ENCODE results near the gene COTL1.

COTL1 gene

DNA sequence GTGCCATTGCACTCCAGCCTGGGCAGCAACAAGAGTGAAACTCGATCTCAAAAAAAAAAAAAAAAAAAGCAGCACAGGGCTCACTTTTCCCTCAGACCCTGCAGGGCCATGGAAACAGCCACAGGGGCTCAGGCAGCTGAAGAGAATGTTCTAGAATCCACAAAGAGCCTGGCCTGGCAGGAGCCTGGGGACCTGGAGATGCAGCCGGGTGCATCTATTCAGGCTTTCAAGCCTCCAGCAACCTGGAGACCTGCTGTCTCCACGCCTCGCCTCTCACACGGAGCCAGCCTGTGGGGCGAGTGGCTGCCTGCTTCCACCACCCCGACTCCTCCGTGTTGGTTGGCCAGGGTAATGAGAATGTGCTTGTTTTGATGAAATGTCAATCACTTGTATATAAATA, 69.4 kb downstream of the COTL1 start:
- H3K36me3 Mint-ChIP-seq (ENCODE audit: low read depth): no peaks in the 10 kb centered on the region
- H3K27ac Mint-ChIP-seq: no peak overlapping the region
- H3K4me1 Mint-ChIP-seq (ENCODE audit: low read depth): peaks cover 26% of the 10 kb centered on the region
- peaks cover 30% of the 10 kb centered on the region for H3K27me3 Mint-ChIP-seq
- no peak overlapping the region for H3K4me3 Mint-ChIP-seq
- intact Hi-C loops (cut with micrococcal nuclease): no loop called here
- H3K9me3 Mint-ChIP-seq: no peaks in the 10 kb centered on the region

DNA sequence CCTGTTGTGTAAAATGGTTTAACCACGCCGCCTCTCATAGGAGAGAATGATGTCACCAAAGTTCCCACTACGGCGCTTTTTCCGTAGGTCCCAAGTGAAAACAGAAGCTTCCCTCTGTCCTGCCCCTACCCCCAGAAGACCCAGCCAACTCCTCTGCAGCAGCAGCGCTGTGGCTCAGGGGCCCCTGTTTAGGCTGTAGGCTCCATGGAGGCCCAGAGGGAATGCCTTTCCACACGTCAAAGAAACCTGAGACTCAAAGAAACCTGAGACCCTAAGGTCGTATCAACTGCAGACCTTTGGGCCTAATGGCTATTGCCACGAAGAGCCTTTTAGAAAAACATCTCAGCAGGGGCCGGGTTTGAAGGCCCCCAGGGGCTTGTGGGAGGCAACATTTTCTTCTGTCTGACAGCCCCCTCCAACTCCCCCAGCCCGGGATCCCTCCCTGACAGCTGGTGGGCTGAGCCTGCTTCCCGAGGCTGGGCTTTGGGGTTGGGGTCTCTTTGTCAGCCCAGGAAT, 70.3 kb downstream of the COTL1 start:
- Mint-ChIP-seq H3K9me3 (no peaks in the 10 kb centered on the region), H3K4me1 (ENCODE audit: low read depth) (peaks cover 26% of the 10 kb centered on the region), H3K27me3 (peaks cover 31% of the 10 kb centered on the region), H3K36me3 (ENCODE audit: low read depth) (no peaks in the 10 kb centered on the region), H3K27ac (no peak overlapping the region), H3K4me3 (no peak overlapping the region)
- intact Hi-C loops (cut with micrococcal nuclease): no loop called here

DNA sequence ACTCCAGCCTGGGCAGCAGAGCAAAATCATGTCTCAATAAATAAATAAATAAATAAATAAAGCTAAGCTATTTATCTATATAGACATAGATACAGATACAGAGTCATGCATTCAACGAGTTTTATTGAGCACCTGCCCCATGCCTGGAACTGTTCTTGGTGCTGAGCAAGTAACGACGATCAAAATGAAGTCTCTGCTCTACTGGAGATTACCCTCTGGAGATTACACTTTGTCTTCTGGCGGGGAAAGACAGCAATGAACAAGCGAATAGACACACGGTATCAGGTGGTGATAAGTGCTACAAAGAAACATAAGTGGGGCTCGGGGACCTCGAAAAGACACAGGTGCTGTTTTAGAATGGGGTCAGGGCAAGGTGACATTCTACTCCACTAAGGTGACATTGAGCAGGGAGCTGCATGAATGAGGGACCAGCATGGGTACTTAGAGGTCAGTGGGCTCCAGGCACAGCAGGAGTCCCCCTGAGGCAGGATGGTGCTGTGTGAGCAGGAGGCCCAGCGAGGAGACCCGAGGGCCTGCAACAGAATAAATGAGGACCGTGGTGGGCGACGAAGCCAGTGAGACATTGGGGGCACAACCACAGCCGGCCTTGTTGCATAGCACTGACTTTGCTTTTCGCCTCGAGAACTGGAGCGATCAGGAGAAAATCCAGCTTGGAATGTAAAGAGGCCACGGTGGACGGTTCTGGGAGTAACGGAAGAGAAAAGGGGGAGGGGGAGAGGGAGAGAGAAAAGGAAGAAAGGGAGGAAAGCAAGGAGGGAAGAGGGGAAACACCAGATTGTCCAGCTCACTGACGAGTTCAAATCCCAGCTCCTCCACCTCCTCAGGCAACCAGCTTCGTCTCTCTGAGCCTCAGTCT, 71.0 kb downstream of the COTL1 start:
- intact Hi-C loops (cut with micrococcal nuclease): no loop called here
- Mint-ChIP-seq H3K27ac (no peak overlapping the region), H3K27me3 (peaks cover 31% of the 10 kb centered on the region), H3K4me1 (ENCODE audit: low read depth) (peaks cover 19% of the 10 kb centered on the region), H3K4me3 (no peak overlapping the region), H3K36me3 (ENCODE audit: low read depth) (no peaks in the 10 kb centered on the region), H3K9me3 (no peaks in the 10 kb centered on the region)

DNA sequence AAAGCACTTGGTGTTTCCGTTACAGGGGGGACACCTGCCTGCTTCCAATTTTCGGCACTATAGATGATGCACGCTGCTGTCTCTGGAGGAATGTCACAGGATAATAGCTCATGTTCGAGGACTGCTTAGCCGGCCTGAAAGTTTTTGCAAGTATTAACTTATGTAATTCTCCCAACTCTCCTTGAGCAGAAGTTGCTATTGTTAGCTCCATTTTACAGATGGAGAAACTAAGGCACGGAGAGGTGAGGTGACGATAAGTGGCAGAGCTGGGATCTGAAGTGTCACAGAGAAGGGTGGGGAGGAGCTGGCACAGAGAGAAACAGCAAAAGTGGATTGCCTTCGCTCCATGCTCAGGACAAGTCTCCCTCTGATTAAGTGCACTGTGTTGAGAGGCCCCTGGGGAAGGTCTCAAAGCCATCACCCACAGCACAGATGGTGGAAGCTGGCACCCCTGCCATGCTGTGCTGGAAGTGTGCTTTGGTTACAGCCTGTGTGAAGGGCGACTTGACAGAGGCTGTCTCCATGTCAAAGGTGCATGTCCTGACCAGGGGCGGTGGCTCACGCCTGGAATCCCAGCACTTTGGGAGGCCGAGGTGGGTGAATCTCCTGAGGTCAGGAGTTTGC, 72.7 kb downstream of the COTL1 start:
- no peak overlapping the region for H3K4me3 Mint-ChIP-seq
- intact Hi-C loops (cut with micrococcal nuclease): no loop called here
- peaks cover 16% of the 10 kb centered on the region for H3K4me1 Mint-ChIP-seq (ENCODE audit: low read depth)
- no peaks in the 10 kb centered on the region for H3K36me3 Mint-ChIP-seq (ENCODE audit: low read depth)
- no peak overlapping the region for H3K27ac Mint-ChIP-seq
- H3K27me3 Mint-ChIP-seq: peaks cover 31% of the 10 kb centered on the region
- no peaks in the 10 kb centered on the region for H3K9me3 Mint-ChIP-seq

DNA sequence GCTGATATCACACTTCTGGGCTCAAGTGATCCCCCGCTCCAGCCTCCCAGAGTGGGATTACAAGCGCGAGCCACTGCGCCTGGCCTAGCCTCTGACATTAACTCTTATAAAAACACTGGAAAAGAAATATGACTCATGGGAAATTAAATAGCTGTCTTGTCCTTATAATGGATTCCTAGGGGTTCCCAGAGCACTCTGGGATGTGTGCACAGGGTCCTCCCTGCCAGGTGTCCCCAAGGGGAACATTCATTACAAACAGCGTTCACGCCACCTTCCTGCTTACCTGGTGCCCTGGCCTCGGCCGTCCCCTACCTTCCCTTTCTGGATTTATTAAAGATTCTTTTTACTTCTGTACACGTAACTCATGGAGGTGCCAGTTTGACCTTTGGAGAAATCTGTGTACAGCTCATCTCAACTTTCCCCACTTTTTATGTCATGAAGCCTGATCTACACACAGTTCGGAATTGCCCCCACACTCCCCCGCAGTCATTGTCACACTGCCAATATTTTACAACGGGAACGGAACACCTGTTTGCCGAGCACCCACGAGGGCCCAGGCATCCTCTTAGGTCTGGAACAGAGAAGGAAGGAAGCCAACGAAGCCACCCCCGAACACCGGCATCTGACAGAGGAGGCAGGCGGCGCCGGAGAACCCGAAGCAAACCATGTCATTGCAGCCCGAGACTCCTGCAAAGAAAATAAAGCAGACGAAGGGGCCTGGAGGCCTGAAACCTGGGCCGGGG, 73.7 kb downstream of the COTL1 start:
- Mint-ChIP-seq H3K4me3 (no peak overlapping the region), H3K27me3 (peaks cover 31% of the 10 kb centered on the region), H3K36me3 (ENCODE audit: low read depth) (no peaks in the 10 kb centered on the region), H3K4me1 (ENCODE audit: low read depth) (peaks cover 8% of the 10 kb centered on the region), H3K27ac (no peak overlapping the region), H3K9me3 (no peaks in the 10 kb centered on the region)
- intact Hi-C loops (cut with micrococcal nuclease): no loop called here

DNA sequence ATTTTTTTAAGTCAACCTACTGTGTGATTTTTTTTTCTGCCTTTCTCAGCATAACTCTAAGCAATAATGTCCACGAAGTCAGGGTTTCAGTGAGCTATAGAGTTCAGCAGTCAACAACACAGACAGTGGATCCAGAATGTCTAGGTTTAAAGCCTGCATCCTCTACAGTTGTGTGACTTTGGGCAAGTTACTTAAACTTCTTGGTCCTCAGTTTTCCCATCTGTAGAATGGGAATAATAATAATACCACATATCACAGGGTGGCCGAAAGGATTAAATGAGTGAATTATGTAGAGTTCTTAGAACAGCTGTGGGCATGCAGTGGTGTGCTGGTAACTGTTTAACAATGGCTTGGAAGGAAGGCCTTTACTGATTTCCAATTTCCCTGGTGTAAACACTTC, 74.6 kb downstream of the COTL1 start:
- H3K4me1 Mint-ChIP-seq (ENCODE audit: low read depth): peaks cover 7% of the 10 kb centered on the region
- H3K27me3 Mint-ChIP-seq: peaks cover 27% of the 10 kb centered on the region
- H3K36me3 Mint-ChIP-seq (ENCODE audit: low read depth): no peaks in the 10 kb centered on the region
- no peaks in the 10 kb centered on the region for H3K9me3 Mint-ChIP-seq
- intact Hi-C loops (cut with micrococcal nuclease): no loop called here
- H3K27ac Mint-ChIP-seq: no peak overlapping the region
- H3K4me3 Mint-ChIP-seq: no peak overlapping the region

DNA sequence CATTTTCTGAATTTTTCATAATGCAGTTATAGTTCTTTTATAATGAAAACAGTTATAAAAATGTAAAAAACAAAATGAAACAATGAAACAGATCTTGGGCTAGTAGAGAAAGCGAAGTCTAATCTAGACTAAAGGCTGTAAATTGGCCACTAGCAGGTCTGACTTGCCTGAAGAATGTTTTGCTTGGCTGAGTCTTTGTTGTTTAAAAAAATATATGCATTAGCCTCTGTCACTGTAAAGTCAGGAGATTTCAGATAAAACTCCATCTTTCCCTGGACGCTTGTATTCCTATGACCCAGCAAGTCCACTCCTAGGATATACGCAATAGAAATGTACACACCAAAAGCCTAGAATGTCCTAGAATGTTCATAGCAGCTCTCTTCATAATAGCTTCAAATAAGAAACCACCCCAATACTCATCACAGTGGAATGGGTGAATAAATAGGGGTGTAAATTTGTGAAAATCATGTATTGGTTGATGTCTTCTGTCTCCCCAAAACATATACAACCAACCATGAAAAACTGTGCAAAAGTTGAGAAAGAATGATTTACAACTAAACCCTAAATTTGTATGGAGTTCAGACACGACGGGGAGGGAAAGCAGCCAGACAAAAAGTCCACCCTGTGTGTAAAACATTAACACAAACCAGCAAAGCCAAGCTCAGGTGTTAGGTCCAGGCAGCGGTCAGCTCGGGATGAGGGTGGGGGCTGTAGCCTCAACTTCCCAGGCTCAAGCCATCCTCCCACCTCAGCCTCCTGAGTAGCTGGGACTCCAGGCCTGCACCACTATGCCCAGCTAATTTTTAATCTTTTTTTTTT, 75.7 kb downstream of the COTL1 start:
- no peaks in the 10 kb centered on the region for H3K36me3 Mint-ChIP-seq (ENCODE audit: low read depth)
- H3K27me3 Mint-ChIP-seq: peaks cover 27% of the 10 kb centered on the region
- no peak overlapping the region for H3K27ac Mint-ChIP-seq
- H3K4me3 Mint-ChIP-seq: no peak overlapping the region
- intact Hi-C loops (cut with micrococcal nuclease): no loop called here
- H3K4me1 Mint-ChIP-seq (ENCODE audit: low read depth): peaks cover 7% of the 10 kb centered on the region
- no peaks in the 10 kb centered on the region for H3K9me3 Mint-ChIP-seq

DNA sequence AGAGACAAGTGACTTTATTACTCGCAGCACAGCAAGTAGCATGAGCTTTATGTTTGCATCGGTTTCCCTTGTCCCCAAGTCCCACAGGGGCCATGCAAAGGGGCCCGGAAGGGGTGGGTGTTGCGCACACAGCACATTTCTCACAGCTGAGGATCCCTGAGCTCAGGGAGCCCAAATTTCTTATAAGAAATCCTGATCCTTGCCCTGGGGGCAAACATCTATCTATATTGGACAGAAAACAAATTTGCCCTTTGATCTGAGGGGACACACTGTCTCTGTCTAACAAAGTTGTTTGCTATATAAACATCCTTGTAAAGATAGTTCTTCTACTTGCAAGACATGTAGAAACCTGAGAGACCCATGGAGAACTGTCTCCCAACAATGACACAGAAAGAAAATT, 77.7 kb downstream of the COTL1 start:
- Mint-ChIP-seq H3K27ac (no peak overlapping the region), H3K4me1 (ENCODE audit: low read depth) (peaks cover 15% of the 10 kb centered on the region)

DNA sequence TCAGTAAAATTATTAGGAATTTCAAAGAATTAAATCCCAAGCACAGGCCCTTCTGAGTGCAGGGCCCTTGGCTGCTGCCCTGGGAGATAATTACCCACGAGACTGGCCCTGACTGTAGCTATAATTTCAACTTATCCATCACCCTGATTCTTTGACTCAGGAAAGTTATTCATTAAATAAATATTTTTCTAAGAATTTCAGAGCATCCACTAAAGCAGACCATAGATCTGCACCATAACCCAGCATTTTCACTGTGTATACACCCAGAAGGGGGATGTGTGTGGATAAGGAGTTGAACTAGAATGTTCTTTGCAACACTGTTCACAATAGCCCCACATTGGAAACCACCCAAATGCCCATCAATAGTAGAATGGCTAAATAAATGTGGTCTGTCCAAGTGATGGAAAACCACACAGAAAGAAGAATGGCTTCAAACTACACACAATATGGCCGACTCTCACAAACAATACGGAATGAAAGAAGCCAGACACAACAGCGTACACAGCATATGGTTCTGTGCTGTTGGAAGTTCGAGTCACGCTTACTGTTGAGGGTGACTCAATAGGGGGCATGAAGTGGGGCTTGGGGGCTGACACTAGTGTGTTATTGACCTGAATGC, 79.5 kb downstream of the COTL1 start:
- Mint-ChIP-seq H3K4me3 (no peak overlapping the region), H3K36me3 (ENCODE audit: low read depth) (no peaks in the 10 kb centered on the region), H3K4me1 (ENCODE audit: low read depth) (peaks cover 17% of the 10 kb centered on the region), H3K27me3 (peaks cover 1% of the 10 kb centered on the region), H3K27ac (no peak overlapping the region), H3K9me3 (peaks cover 8% of the 10 kb centered on the region)
- intact Hi-C loops (cut with micrococcal nuclease): no loop called here

More for the DNA sequence above, 77.7 kb downstream of the COTL1 start:
- Mint-ChIP-seq H3K36me3 (ENCODE audit: low read depth) (no peaks in the 10 kb centered on the region), H3K27me3 (peaks cover 17% of the 10 kb centered on the region), H3K4me3 (no peak overlapping the region), H3K9me3 (peaks cover 8% of the 10 kb centered on the region)
- intact Hi-C loops (cut with micrococcal nuclease): no loop called here

DNA sequence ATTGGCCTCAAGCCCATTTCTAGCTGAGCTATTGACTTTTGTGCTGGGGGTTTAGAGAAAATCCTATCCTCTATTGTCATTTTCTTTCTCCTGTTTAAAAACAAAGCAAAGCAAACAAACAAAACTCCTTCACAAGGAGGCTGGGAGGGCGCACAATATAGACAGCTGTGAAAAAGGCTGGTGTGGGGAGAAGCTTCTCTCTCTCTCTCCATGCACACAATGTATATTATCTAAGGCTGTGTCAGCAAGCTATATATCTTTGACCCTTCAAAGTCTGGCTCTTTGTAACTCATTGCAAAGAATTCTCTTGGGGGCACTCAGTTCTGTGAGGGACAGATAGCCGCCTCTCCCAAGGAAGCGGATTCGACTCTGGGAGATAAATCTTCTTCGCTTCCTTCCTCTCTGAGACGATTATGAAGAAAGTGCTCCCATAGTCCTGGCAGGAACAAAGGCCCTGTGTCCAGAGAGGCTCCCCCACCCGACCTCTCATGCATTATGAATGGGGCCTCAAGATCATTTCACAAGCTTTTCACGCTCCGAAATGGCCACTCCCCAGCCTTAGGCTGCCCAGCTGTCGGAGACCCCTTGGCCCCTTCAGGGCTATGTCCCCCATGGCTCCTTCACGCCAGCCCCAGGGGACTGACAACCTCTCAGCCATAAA, 80.3 kb downstream of the COTL1 start:
- Mint-ChIP-seq H3K36me3 (ENCODE audit: low read depth) (no peaks in the 10 kb centered on the region), H3K4me1 (ENCODE audit: low read depth) (peaks cover 22% of the 10 kb centered on the region), H3K27ac (no peak overlapping the region), H3K4me3 (no peak overlapping the region), H3K9me3 (peaks cover 8% of the 10 kb centered on the region), H3K27me3 (no peaks in the 10 kb centered on the region)
- intact Hi-C loops (cut with micrococcal nuclease): no loop called here

DNA sequence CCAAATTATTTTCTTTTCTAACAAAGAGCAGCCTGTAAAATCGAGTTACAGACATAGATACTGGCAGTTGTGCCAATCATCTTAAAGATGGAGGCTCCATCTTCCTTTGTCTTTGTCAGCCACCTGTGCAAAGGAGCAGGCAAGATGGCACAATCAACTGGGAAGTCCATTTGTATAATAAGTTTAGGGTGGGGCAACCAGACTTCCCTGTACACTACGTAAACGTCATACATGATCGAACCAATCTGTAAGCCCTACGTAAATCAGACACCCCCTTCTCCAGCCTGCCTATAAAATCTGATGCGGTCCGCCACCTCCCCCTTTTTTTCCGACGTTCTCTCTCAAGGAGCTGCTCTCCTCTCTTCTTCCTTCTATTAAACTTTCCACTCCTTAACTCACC, 82.0 kb downstream of the COTL1 start:
- no peak overlapping the region for H3K4me3 Mint-ChIP-seq
- peaks cover 14% of the 10 kb centered on the region for H3K27me3 Mint-ChIP-seq
- peaks cover 8% of the 10 kb centered on the region for H3K9me3 Mint-ChIP-seq
- intact Hi-C loops (cut with micrococcal nuclease): no loop called here
- H3K27ac Mint-ChIP-seq: no peak overlapping the region
- no peaks in the 10 kb centered on the region for H3K36me3 Mint-ChIP-seq (ENCODE audit: low read depth)
- H3K4me1 Mint-ChIP-seq (ENCODE audit: low read depth): peaks cover 33% of the 10 kb centered on the region

DNA sequence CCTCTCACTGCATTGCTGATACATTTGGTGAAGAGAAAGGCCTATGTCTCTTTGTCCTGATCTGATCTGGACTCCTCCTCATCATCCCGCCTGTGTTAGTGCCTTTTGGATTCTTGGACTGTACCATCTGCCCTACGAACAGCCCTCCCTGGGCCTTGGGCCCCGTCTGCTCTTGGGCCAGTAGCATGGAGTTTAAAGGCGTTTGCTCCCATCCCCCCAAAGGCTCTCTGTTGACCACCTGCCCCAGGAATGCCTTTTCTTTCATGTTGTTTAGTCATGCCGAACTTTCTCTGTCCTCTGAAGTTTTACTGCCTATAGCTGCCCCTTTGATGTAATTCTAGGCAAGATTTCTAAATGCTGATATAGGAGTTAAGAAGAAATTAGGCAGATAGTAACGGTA, 82.5 kb downstream of the COTL1 start:
- H3K36me3 Mint-ChIP-seq (ENCODE audit: low read depth): no peaks in the 10 kb centered on the region
- H3K4me3 Mint-ChIP-seq: no peak overlapping the region
- no peak overlapping the region for H3K27ac Mint-ChIP-seq
- peaks cover 35% of the 10 kb centered on the region for H3K4me1 Mint-ChIP-seq (ENCODE audit: low read depth)
- peaks cover 8% of the 10 kb centered on the region for H3K9me3 Mint-ChIP-seq
- H3K27me3 Mint-ChIP-seq: peaks cover 15% of the 10 kb centered on the region
- intact Hi-C loops (cut with micrococcal nuclease): no loop called here

DNA sequence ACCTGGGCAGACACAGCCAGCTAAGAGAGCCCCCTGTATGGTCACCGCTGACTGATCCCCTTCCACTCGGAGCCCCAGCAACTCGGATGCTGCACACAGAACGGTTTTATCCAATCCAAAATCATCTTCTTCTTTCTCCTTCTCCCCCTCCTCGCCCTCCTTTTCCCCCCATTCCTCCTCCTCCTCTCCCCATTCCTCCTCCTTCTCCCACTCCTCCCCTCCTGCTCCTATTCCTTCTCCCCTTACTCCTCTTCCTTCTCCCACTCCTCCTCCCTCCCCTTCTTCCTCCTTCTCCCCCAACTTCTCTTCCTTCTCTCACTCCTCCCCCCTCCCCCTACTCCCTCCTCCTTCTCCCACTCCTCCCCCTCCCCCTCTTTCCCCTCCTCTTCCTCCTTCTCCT, 83.1 kb downstream of the COTL1 start:
- intact Hi-C loops (cut with micrococcal nuclease): no loop called here
- H3K4me1 Mint-ChIP-seq (ENCODE audit: low read depth): peaks cover 39% of the 10 kb centered on the region
- no peaks in the 10 kb centered on the region for H3K36me3 Mint-ChIP-seq (ENCODE audit: low read depth)
- H3K27ac Mint-ChIP-seq: no peak overlapping the region
- peaks cover 8% of the 10 kb centered on the region for H3K9me3 Mint-ChIP-seq
- no peak overlapping the region for H3K4me3 Mint-ChIP-seq
- H3K27me3 Mint-ChIP-seq: peaks cover 17% of the 10 kb centered on the region

Data from dendritic cell treated with granulocyte-macrophage colony-stimulating factor and Interleukin-4, amounts not matched to agents 40 ng/mL and 50 ng/mL, for 4 days (primary cell).